ENCODE data around the gene GRB14. TPM values are rescaled to one million over a fixed set of nuclear protein-coding genes. Genes with fewer than 3 reads are reported as not detected.
"Not testable (repeated sequence)": the region's sequence is repeated elsewhere in the genome, so short reads cannot be mapped to it uniquely, and the experiment has no call there.

The GRB14 gene
- total RNA-seq, 2 donors from 2014 or later = 6.4 to 14.8 TPM

- intact Hi-C loops (cut with DNase I) = no loop called here
- ATAC-seq = no peak
- DNase-seq = no peak
Measured at GRCh38 chr2:164514491-164514890, 106.8 kb downstream of the GRB14 start.

DNA sequence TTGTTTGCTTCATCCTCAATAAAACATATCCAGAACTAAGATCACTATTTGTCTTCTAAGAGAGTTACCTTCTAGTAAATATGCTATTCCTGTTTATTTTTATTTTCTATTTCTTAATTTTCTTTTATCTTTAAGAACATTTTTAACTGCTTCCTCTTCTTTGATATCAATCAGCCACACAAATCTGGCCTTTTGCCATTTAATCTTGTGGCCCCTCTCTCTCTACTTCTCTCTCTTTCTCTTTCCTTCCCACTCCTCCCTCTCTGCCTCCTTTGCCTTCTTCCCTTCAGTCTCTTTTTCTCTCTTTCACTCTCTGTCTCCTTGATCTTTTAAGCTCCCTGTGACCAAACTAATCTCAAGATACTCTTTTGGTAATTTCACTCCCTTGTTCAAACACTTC, 108.4 kb downstream of the GRB14 start:
- DNase-seq = no peak
- intact Hi-C loops (cut with DNase I) = no loop called here
- no peak for ATAC-seq

DNA sequence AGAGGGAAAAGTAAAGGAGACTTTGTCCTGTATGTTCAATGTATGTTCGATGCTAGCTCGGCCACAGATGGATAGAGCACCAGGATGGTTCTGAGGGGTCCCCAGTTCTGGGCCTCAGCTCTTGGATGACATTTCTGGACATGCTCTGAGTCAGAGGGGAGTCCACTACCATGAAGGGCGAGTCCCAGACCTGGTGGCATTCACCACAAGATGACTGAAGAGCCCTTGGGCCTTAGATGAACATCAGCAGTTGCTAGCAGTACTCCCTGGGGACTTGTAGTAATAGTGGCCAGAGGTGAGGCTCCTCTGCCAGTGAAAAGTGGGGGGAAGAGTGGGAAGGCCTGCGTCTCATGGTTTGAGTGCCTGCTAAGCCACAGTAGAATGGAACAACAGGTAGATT, 109.5 kb downstream of the GRB14 start:
- intact Hi-C loops (cut with DNase I) = no loop called here
- ATAC-seq (peak in 1 of 2 donors; percentile 19), DNase-seq (no peak)

- DNase-seq (peak; percentile 17), ATAC-seq (peak; percentile 84)
- intact Hi-C loops (cut with DNase I) = no loop called here
Measured at GRCh38 chr2:164510895-164511294, 110.4 kb downstream of the GRB14 start.

- no peak for DNase-seq
- intact Hi-C loops (cut with DNase I) = no loop called here
- ATAC-seq = no peak
Measured at GRCh38 chr2:164509137-164509877, 112.0 kb downstream of the GRB14 start.

- DNase-seq (no peak), ATAC-seq (no peak)
- intact Hi-C loops (cut with DNase I) = no loop called here
Measured at GRCh38 chr2:164504253-164504652, 117.0 kb downstream of the GRB14 start.

GRCh38 chr2:164498836-164499235, 122.4 kb downstream of the GRB14 start:
- intact Hi-C loops (cut with DNase I) = no loop called here
- DNase-seq (no peak), ATAC-seq (no peak)

- DNase-seq (no peak), ATAC-seq (no peak)
- intact Hi-C loops (cut with DNase I) = no loop called here
Measured at GRCh38 chr2:164496881-164497280, 124.4 kb downstream of the GRB14 start.

DNA sequence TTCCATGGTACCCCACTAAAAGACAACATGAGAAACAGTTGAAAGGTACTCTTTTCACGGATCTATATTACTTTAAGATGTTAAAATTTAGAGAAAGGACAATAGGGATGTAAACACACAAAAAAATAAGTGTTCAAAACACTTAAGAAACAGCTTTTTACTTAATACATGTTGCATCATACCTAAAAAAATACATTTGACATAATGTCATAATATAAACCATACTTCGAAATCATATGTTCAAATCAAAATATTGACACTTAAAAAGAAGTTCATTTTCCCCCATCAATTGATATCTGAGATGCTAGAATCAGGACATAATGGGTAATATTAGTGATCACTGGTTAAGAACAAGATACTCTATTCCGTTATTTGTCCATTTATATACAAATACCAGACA, 124.9 kb downstream of the GRB14 start:
- DNase-seq (no peak), ATAC-seq (no peak)
- intact Hi-C loops (cut with DNase I) = no loop called here

DNA sequence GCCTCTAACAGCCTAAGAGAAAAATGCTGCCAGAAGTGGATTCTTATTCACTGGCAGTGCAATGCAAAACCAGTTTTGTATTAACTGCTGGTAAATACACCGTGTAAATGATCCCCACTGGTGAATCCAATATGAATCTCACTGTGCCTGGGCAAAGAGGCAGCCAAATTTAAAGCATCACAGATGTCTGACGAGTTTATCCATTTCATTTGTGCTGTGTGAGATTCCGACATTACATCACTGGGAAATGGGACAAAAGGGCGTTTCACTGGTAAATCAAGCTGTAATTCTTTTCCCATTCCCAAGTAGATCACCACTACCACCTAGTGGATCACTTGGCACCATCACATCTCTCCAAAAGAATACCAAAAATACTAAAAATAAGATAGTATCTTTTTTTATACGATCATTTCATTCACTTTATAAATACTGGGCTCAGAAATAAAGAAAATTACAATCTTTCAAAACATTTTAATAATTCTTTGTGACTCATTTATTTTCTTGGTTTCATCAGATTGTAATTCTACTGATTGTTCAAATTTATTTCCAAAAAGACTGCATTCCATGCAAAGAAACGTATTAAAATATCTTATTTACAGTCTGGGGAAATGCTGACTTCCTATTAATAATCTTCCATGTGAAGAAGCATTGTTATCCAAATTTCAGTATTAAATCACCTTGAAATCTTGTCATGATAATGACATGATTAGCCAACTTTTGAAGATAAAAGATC, 125.6 kb downstream of the GRB14 start:
- DNase-seq = no peak
- ATAC-seq = peak in 1 of 2 donors; percentile 58
- intact Hi-C loops (cut with DNase I) = no loop called here

DNA sequence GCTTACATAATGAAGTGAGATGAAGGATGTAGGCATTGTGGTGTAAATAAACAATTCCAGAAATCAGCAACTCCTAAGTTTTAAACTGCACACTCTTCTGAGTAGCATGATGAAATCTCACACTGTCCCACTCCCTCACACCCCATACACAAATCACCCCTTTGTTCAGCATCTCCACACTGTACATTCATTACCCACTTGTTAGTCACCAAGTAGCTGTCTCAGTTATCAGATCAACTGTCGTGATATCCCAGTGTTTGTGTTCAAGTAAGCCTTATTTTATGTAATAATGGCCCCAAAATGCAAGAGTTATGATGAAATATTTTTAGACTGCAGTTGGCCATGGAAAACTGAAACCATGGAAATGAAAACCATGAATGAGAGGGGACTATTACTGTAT, 135.7 kb downstream of the GRB14 start:
- no peak for DNase-seq
- no peak for ATAC-seq
- intact Hi-C loops (cut with DNase I) = no loop called here

GRCh38 chr2:164479460-164479859, 141.8 kb downstream of the GRB14 start:
- intact Hi-C loops (cut with DNase I) = loop anchor here in 1 of 2 donors (5.0 kb wide), 1 partner anchor 1297 kb away; no protein-coding TSS in a partner anchor
- ATAC-seq (no peak), DNase-seq (peak; percentile 13)

GRCh38 chr2:164478205-164478604, 143.1 kb downstream of the GRB14 start:
- intact Hi-C loops (cut with DNase I) = loop anchor here in 1 of 2 donors (5.0 kb wide), 1 partner anchor 1296 kb away; no protein-coding TSS in a partner anchor
- DNase-seq (no peak), ATAC-seq (no peak)

- intact Hi-C loops (cut with DNase I) = loop anchor here in 1 of 2 donors (5.0 kb wide), 1 partner anchor 1293 kb away; no protein-coding TSS in a partner anchor
- ATAC-seq (no peak), DNase-seq (no peak)
Measured at GRCh38 chr2:164474873-164475272, 146.4 kb downstream of the GRB14 start.

DNA sequence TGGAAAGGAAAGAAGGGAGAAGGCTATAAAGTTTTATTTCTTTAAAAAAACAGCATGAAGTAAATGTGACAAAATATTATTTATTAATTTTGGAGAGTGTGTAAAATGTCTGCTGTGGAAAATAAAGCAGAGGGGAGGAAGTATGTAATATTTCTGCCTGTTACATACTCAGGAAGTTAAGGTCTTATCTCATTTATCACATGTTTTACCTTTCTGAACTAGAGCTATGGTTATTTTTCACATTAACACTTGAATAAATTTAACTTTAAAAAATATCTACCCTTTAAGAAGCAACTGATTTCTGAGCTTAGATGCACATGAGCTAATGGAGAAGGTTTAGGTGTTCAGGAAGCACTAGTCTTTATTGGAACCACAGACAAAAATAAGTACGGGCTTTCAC, 148.3 kb downstream of the GRB14 start:
- DNase-seq (no peak), ATAC-seq (no peak)
- intact Hi-C loops (cut with DNase I) = no loop called here

DNA sequence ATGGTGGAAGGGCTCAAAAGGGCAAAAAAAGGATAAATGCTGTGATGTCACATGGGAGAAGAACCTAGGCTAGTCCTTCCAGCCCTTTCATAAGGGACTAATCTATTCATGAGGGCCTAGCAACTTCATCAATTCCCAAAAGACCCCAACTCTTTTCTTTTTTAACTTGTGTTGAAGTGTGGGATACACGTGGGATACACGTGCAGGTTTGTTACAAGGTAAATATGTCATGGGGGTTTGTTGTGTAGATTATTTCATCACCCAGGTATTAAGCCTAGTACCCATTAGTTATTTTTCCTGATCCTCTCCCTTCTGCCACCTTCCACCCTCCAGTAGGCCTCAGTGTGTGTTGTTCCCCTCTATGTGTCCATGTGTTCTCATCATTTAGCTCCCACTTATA, 156.2 kb downstream of the GRB14 start:
- ATAC-seq; intact Hi-C loops (cut with DNase I); DNase-seq: not testable (repeated sequence)

GRCh38 chr2:164464376-164464775, 156.9 kb downstream of the GRB14 start:
- no peak for DNase-seq
- no peak for ATAC-seq
- intact Hi-C loops (cut with DNase I) = no loop called here

DNA sequence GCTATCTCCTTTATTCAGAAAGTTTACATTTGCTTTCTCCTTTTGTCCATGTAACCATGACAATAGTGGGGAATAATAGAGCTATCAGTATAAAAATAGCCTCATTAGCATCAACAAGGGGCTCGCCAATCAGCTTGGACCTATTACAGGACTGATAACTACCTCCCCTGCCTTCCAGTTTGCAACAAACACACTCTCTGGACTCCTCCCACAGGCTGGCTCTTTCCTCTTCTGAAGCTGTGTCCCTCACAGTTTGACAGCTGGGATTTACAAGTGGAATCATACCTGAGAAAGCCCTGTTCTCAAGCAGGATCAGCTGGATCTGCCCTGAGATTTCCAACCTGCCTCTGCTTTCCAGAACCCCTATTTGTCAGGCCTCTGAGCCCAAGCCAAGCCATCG, 162.5 kb downstream of the GRB14 start:
- intact Hi-C loops (cut with DNase I) = no loop called here
- ATAC-seq (no peak), DNase-seq (no peak)

- no peak for ATAC-seq
- intact Hi-C loops (cut with DNase I) = no loop called here
- no peak for DNase-seq
Measured at GRCh38 chr2:164457271-164457670, 164.0 kb downstream of the GRB14 start.

DNA sequence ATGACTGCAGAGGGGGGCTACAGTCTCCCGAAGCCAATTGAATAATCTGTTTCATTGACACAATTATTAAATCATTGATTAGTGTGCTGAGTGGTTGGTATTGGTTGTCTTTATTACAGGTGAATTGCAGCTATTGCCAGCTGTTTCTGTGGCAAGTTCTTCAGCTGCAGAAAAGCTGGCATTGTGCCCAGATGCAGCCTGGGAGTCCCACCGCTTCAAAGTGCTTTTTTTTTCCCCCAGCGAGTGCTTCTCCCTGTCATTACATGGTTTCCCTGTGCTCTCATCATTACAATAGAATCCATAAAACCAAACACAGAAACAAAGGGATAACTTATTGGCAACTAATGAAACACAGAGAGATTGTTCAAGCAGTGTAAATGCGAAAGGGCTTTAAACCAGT, 164.7 kb downstream of the GRB14 start:
- no peak for ATAC-seq
- no peak for DNase-seq
- intact Hi-C loops (cut with DNase I) = no loop called here
